Upper lobe of left lung (tissue), 4 donors: ENCODE measurements around the gene ARID5B.

ENCODE experiments used
- EP300 ChIP-seq, 4 donors: sonication (generic); formaldehyde crosslinking; IDR thresholded peaks; one replicate each; pipeline ENCODE4 v1.5.1; 2017; ENCODE audit warnings: antibody characterized with exemption in 4 of 4, control low read depth in 2 of 4
- POLR2A ChIP-seq, 4 donors: fragments of 450-650 bp; IDR thresholded peaks; one replicate each; pipeline ENCODE4 v1.5.1; 2016 to 2017; ENCODE audit warnings: antibody characterized with exemption in 4 of 4, mild to moderate bottlenecking in 2 of 4
- POLR2AphosphoS5 ChIP-seq, 2 donors: sonication (generic); formaldehyde crosslinking; IDR thresholded peaks; one replicate each; pipeline ENCODE4 v1.5.1; 2017; ENCODE audit warnings: antibody characterized with exemption in 2 of 2
- TF ChIP-seq, protein P1 (sequence below), 6 experiments: fragments of 450-650 bp in 4 of 6; fragments of 200-600 bp in 2 of 6; sonication (generic) in 2 of 6; IDR thresholded peaks; one replicate each; pipeline ENCODE4 v1.5.1; 2016 to 2019; ENCODE audit warnings: antibody characterized with exemption in 6 of 6

DNA sequence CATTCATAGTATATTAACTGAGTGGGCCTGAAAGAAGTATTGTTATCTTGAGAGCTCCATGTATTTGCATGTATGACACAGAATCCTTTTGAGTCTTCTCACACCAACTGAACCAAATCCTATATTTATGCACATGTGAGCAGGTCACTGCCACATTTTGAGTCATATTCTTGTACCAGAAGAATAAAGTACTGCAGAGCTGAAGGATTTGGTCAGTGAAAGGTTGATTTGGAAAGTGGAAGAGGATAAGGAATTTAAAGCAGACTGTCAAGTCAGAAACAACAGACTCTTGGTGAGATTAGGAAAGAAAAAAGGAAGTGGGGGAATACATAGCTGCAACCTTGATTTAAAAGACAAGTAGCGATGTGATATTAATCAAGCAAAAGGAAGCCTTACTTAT is 121.8 kb downstream of the ARID5B start:
- no peak for TF ChIP-seq POLR2AphosphoS5 (IDR thresholded peaks at IDR 0.05)
- TF ChIP-seq, protein P1, sequence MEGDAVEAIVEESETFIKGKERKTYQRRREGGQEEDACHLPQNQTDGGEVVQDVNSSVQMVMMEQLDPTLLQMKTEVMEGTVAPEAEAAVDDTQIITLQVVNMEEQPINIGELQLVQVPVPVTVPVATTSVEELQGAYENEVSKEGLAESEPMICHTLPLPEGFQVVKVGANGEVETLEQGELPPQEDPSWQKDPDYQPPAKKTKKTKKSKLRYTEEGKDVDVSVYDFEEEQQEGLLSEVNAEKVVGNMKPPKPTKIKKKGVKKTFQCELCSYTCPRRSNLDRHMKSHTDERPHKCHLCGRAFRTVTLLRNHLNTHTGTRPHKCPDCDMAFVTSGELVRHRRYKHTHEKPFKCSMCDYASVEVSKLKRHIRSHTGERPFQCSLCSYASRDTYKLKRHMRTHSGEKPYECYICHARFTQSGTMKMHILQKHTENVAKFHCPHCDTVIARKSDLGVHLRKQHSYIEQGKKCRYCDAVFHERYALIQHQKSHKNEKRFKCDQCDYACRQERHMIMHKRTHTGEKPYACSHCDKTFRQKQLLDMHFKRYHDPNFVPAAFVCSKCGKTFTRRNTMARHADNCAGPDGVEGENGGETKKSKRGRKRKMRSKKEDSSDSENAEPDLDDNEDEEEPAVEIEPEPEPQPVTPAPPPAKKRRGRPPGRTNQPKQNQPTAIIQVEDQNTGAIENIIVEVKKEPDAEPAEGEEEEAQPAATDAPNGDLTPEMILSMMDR (IDR thresholded peaks at IDR 0.05), result no peak
- no peak for TF ChIP-seq POLR2A (IDR thresholded peaks at IDR 0.05)
- TF ChIP-seq EP300 (IDR thresholded peaks at IDR 0.05), result no peak
